ENCODE results near the gene SHTN1. TPM values are rescaled to one million over a fixed set of nuclear protein-coding genes. Genes with fewer than 3 reads are reported as not detected.

Gene SHTN1
- total RNA-seq, 2 donors from 2014 or later: 13.9 to 18.2 TPM

DNA sequence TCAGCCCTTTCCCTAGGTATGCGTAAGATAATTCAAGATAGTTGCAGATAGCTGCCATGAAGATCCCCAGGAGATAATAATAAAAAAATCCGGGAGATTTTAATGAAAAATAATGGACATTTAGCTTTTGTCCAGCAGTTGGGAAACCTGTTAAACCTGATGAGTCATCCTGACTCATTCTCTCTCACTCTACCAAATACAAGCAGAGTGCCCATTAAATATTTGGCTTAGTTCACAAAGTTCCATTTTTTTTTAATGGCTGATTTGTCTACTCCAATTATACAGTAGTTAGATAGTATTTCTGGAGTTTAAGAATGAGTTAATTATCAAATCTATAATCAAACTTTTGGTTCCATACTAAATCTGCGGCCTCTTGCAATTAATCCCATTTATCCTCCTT is 2.1 kb upstream of the SHTN1 start:
- TF ChIP-seq, protein P1, sequence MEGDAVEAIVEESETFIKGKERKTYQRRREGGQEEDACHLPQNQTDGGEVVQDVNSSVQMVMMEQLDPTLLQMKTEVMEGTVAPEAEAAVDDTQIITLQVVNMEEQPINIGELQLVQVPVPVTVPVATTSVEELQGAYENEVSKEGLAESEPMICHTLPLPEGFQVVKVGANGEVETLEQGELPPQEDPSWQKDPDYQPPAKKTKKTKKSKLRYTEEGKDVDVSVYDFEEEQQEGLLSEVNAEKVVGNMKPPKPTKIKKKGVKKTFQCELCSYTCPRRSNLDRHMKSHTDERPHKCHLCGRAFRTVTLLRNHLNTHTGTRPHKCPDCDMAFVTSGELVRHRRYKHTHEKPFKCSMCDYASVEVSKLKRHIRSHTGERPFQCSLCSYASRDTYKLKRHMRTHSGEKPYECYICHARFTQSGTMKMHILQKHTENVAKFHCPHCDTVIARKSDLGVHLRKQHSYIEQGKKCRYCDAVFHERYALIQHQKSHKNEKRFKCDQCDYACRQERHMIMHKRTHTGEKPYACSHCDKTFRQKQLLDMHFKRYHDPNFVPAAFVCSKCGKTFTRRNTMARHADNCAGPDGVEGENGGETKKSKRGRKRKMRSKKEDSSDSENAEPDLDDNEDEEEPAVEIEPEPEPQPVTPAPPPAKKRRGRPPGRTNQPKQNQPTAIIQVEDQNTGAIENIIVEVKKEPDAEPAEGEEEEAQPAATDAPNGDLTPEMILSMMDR (IDR thresholded peaks at IDR 0.05): no peak
- Histone ChIP-seq H3K4me1 (ENCODE audit: control insufficient read depth in 1 of 2, low read depth in 2 of 2) (peaks cover 3 to 7% of the 10 kb centered on the region in 2 donors), H3K27me3 (replicated peaks; ENCODE audit: insufficient read depth) (no peaks in the 10 kb centered on the region), H3K36me3 (no peaks in the 10 kb centered on the region), H3K9me3 (no peaks in the 10 kb centered on the region), H3K4me3 (no peak overlapping the region), H3K27ac (no peak overlapping the region)
- no peak for DNase-seq (ENCODE audit: low spot score)
- peak; percentile 35 for ATAC-seq (ENCODE audit: insufficient number of reproducible peaks, low FRiP score, low read depth)

DNA sequence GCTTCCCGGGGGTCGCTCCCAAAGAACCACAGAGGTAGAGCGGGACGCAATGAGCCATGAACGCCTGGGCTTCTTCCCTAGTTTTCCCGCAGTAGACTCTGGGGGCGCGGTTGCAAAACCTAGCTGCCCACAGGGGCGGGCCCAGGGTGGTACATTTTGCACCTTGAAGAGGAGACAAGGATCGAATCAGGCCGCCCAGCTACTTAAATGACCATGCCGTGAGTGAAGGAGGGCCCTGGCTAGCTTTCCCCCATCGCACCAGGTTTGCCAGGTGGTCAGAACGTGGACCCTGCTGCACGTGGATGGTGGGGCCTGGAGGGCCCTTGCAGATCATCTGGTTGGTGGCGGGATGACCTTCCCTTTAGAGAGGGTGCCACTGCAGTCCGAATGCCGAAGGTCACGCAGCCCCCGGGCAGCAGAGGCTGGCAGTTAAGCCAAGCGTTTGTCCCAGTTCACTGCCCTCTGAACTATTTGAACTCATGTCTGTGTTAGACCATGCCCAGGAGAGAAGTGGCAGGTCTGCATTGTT is 604 bp upstream of the SHTN1 start:
- ATAC-seq (ENCODE audit: insufficient number of reproducible peaks, low FRiP score, low read depth): no peak
- TF ChIP-seq, protein P1 (IDR thresholded peaks at IDR 0.05): no peak

DNA sequence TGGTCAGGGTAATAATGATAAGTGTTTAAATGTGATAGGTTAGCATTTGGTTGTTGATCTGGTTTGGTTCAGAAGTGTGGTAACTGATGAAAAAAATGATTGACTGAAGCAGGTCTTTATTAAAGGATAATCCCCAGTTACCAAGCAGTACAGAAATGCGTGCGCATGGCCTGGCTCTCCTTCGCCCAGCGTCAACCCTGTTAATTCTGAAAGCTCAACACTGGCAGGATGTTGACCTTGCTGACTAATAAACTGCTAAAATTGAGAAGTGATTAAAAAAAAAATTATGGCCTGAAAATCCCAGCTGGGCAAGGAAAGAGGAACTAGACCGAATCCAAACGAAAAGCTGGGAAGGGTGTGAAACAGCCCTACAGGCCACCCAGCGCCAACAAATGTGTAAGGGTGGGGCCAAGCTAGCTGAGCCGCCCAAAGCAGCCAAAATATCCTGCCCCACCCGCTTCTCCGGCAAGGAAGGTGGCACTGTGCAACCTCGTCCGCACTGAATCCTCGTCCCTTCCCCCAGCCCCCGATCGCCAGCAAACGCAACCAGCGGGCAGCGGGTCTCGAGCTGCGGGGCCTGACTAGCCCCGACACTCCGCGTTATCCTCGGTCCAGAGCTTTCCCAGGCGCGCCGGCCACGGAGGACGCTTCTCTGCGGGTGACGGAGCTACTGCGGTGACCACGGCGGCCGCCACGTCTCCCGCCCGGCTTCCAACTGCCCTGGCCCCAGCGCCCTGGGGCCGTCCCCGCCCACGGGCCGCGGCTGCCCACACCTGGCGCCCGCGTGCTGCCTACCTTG is 561 bp downstream of the SHTN1 start:
- Histone ChIP-seq H3K4me1 (ENCODE audit: control insufficient read depth in 1 of 2, low read depth in 2 of 2) (peaks cover 3 to 7% of the 10 kb centered on the region in 2 donors), H3K4me3 (peak overlapping the region; percentile 87), H3K9me3 (no peaks in the 10 kb centered on the region), H3K27me3 (replicated peaks; ENCODE audit: insufficient read depth) (no peaks in the 10 kb centered on the region), H3K27ac (peak overlapping the region; percentile 65 to 69), H3K36me3 (no peaks in the 10 kb centered on the region)
- TF ChIP-seq, protein P1 (IDR thresholded peaks at IDR 0.05): no peak
- DNase-seq (ENCODE audit: low spot score) (no peak), ATAC-seq (ENCODE audit: insufficient number of reproducible peaks, low FRiP score, low read depth) (no peak)

More for the DNA sequence above, 604 bp upstream of the SHTN1 start:
- H3K27me3 ChIP-seq (replicated peaks; ENCODE audit: insufficient read depth): no peaks in the 10 kb centered on the region
- no peaks in the 10 kb centered on the region for H3K9me3 ChIP-seq
- H3K4me1 ChIP-seq (ENCODE audit: control insufficient read depth in 1 of 2, low read depth in 2 of 2): peaks cover 3 to 7% of the 10 kb centered on the region in 2 donors
- DNase-seq (ENCODE audit: low spot score): no peak
- no peaks in the 10 kb centered on the region for H3K36me3 ChIP-seq
- H3K4me3 ChIP-seq: peak overlapping the region; percentile 87
- peak overlapping the region in 1 of 2 donors; percentile 69 for H3K27ac ChIP-seq

DNA sequence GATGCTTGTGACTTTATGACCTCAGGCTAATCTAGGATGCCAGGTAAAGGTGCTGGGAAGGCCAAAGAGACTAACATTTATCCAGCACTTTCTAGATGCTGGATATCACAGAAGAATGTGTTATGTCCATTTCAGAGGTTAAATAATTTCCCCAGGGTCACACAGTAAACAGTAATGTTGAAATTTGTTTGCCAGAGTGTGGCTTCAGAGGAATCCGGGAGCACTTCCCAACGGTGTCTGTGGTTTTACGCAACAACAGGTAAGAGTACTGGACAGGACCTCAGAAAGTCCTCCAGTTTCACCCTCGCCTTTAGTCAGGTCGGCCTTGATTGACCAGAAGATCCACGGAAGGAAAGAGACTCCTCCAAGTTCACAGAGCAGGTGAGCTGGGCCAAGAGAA is 1.7 kb downstream of the SHTN1 start:
- Histone ChIP-seq H3K4me1 (ENCODE audit: control insufficient read depth in 1 of 2, low read depth in 2 of 2) (peaks cover 3 to 7% of the 10 kb centered on the region in 2 donors), H3K27me3 (replicated peaks; ENCODE audit: insufficient read depth) (no peaks in the 10 kb centered on the region), H3K4me3 (no peak overlapping the region), H3K9me3 (no peaks in the 10 kb centered on the region), H3K36me3 (no peaks in the 10 kb centered on the region), H3K27ac (no peak overlapping the region)
- TF ChIP-seq, protein P1 (IDR thresholded peaks at IDR 0.05): no peak
- ATAC-seq (ENCODE audit: insufficient number of reproducible peaks, low FRiP score, low read depth) (no peak), DNase-seq (ENCODE audit: low spot score) (no peak)

DNA sequence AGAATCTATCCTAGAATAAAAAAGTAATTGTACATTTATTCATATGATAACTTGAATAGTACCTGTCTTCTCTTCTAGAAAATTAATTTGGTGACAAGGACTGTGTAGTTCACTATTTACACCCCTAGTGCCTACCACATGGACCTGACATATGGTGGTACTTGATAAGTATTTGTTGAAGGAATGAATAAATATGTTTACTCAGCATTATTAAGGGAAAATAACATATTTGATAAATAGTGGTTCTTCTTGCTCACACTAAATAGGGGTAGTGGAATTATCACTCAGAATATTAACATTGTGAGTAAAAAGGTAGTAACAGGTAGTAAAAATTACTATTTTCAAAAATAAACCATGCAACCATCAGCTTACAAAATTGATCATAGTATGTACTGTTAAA is 2.8 kb downstream of the SHTN1 start:
- no peak for DNase-seq (ENCODE audit: low spot score)
- no peak overlapping the region for H3K27ac ChIP-seq
- H3K36me3 ChIP-seq: no peaks in the 10 kb centered on the region
- no peak overlapping the region for H3K4me3 ChIP-seq
- TF ChIP-seq, protein P1 (IDR thresholded peaks at IDR 0.05): no peak
- peaks cover 3 to 7% of the 10 kb centered on the region in 2 donors for H3K4me1 ChIP-seq (ENCODE audit: control insufficient read depth in 1 of 2, low read depth in 2 of 2)
- no peaks in the 10 kb centered on the region for H3K27me3 ChIP-seq (replicated peaks; ENCODE audit: insufficient read depth)
- no peaks in the 10 kb centered on the region for H3K9me3 ChIP-seq
- no peak for ATAC-seq (ENCODE audit: insufficient number of reproducible peaks, low FRiP score, low read depth)
